HG02623 (cell line): ENCODE data around the gene SSX2.
"Not testable (repeated sequence)": the region's sequence is repeated elsewhere in the genome, so short reads cannot be mapped to it uniquely, and the experiment has no call there.

Experiments used
- ATAC-seq: cut with Tn5 transposase; IDR thresholded peaks from one replicate; pipeline ENCODE4 v1.9.1; 2021; ENCODE audit warnings: moderate library complexity; ENCODE audit not compliant: unreplicated experiment

SSX2 gene, protein sequence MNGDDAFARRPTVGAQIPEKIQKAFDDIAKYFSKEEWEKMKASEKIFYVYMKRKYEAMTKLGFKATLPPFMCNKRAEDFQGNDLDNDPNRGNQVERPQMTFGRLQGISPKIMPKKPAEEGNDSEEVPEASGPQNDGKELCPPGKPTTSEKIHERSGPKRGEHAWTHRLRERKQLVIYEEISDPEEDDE

DNA sequence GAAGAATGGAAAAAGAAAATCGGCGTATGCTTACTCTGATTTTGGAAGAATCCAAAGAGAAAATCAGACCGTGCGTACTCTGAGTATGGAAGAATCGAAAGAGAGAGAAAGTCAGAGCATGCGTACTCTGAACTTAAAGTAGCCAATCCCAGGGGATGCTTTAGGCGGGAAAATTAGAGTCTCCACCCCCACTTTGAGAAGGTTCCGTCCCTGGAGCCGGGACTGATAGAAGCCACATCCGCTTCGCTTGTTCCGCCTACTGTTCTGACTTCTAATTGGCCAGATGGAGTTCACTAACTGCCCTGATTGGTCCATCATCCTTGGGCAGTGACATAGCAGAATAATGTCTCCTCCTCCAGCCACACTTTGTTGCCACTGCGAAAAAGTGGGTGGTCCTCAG, at the start of gene SSX2:
TSS of gene SSX2 (minus strand) at position 101 of the 400 bp plus-strand sequence. CDS start 1,429 bp downstream, outside the sequence.
- not testable (repeated sequence) for ATAC-seq

DNA sequence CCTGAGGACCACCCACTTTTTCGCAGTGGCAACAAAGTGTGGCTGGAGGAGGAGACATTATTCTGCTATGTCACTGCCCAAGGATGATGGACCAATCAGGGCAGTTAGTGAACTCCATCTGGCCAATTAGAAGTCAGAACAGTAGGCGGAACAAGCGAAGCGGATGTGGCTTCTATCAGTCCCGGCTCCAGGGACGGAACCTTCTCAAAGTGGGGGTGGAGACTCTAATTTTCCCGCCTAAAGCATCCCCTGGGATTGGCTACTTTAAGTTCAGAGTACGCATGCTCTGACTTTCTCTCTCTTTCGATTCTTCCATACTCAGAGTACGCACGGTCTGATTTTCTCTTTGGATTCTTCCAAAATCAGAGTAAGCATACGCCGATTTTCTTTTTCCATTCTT, 44.0 kb upstream of the SSX2 start, which contains the start of gene SSX2B:
TSS of gene SSX2B (plus strand) at position 301 of the 400 bp plus-strand sequence. CDS start 1,429 bp downstream, outside the sequence.
- ATAC-seq: not testable (repeated sequence)

DNA sequence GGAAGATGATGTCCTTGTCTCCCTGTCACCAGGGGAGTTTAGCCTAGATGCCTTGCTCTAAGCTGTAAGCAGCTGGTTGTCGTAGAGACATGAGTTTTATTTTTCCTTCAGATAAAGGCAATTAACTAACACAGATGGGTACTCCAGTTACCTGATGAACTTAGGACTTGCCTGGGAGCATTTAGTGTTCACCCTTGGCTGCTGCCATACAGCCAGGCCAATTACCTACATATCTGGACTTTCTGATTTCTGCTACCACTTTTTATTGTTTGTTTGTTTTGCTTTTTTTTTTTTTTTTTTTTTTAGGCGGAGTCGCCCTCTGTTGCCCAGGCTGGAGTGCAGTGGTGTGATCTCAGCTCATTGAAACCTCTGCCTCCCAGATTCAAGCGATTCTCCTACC, 14.9 kb downstream of the SSX2 start:
- ATAC-seq: not testable (repeated sequence)

DNA sequence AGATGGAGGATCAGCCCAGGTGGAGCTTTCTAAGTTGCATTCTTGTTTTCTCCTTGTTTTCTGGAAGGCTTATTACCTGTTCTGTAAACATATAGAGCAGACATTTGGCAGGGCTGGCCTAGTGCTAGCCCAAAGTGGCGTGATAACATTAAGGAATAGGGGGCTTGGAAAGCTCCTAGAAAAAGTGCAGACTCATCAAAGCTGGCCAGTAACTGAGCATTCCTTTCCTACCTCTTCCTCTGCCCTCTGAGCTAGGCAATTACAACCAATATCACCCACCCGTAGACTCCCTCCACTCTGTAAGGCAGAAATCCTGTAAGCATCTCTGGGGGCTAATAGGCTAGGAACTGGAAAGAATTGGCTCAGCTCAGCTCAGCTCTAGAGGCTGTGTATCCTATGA, 44.8 kb downstream of the SSX2 start:
- not testable (repeated sequence) for ATAC-seq

DNA sequence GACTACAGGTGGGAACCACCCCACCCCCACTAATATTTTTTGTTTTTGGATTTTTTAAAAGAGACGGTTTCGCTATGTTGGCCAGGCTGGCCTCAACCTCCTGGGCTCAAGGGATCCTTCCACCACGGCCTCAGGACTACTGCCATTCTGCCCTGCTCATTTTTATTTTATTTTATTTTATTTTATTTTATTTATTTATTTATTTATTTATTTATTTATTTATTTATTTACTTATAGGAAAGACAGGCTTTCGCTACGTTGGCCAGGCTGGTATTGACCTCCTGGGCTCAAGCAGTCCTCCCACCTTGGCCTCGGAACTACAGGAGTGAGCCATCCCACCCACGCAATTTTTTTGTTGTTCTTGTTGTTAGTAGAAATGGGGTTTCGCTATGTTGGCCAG, 51.5 kb downstream of the SSX2 start:
- ATAC-seq: not testable (repeated sequence)

DNA sequence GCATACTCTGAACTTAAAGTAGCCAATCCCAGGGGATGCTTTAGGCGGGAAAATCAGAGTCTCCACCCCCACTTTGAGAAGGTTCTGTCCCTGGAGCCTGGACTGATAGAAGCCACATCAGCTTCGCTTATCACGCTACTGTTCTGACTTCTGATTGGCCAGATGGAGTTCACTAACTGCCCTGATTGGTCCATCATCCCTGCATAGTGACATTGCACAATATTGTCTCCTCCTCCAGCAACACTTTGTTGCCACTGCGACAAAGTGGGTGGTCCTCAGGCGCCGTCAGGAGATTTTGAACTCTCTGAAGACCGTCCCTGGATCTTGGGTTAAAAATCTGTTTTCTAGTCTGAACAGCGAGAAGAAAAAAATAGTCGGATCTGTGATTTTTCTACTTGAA, 52.2 kb downstream of the SSX2 start, which contains the start of gene SSX7:
TSS of gene SSX7 (minus strand) at position 101 of the 400 bp plus-strand sequence. CDS start 1,428 bp downstream, outside the sequence.
- not testable (repeated sequence) for ATAC-seq

DNA sequence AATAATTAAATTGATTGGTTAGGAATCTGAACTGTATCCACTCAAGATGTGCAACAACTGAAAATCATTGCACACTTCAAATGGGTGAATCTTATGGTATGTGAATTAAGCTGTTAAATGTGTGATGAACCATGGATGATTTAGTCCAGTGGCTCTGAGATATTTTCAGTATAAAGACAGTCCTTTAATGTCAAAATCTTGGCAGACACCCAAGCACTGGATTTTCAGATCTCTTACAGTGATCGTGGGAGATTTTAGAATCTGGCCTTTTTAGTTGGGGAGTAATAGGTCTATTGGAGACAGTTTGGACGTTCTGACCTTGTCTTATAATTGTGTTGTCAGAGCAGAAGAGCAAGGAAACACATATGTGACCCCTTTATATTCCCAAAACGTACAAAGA, 56.3 kb downstream of the SSX2 start:
- not testable (repeated sequence) for ATAC-seq

DNA sequence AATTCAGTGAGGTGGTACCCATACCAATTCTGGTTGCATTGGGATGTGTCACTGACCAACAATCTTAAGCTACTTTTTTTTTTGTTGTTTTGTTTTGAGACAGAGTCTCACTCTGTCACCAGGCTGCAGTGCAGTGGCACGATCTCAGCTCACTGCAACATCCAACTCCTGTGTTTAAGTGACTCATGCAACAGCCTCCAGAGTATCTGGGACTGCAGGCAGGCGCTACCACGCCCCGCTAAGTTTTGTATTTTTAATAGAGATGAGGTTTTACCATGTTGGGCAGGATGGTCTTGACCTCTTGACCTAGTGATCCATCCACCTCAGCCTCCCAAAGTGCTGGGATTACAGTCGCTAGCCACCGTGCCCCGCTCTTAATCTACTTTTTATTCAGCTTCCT, 58.0 kb downstream of the SSX2 start:
- ATAC-seq: not testable (repeated sequence)
